NCI-H82 treated with DMSO at 0.1 percent for 48 hours (cell line): ENCODE measurements around the gene APH1A.
A peak's percentile ranks its signal among the peaks of the same experiment; 100 is the strongest.
"Not testable (repeated sequence)": the region's sequence is repeated elsewhere in the genome, so short reads cannot be mapped to it uniquely, and the experiment has no call there.

Experiments
- DNase-seq: peaks from one replicate; lab custom pipeline; 2025; ENCODE audit not compliant: unreplicated experiment; lab: John Stamatoyannopoulos, UW

APH1A gene

GRCh38 chr1:150268705-150269403 is at the start of gene APH1A:
Gene APH1A, minus strand, starts transcription at chr1:150269016. Its CDS starts 206 bp downstream, at chr1:150268810.
- DNase-seq = peak; percentile 94

- not testable (repeated sequence) for DNase-seq
These were observed 45.9 kb upstream of the APH1A start for GRCh38 chr1:150314691-150315090.

GRCh38 chr1:150311762-150312161 is 42.9 kb upstream of the APH1A start:
- peak; percentile 98 for DNase-seq

DNA sequence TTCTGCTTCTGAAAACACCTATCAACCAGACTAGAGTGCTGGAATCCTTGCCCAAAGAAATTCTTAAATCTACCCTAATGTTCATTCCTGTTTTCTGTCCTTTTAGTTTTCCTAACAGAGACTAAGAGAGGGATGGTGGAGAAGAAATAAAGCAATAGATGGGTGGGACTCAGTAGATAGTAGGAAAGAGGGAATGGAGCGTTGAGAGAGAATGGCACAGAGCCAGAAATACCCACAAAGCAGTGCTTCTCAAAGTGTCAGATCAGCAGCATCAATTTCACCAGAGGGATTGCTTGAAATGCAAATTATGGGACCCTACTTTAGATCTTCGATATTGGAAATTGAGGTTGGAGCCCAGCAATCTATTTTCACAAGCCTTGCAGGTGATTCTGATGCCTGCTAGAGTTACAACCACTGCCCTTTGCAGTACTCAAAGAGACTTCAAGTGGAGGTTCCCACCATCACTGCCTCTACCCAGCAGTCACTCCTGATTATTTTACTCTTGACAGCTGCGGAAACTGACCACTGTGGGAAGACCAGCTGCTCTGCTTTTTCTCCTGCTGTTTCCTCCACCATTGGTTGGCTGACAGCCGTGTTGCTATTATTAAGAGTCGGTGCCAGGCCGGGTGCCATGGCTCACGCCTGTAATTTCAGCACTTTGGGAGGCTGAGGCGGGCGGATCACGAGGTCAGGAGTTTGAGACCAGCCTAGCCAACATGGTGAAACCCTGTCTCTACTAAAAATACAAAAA is 41.1 kb upstream of the APH1A start:
- no peak for DNase-seq

DNA sequence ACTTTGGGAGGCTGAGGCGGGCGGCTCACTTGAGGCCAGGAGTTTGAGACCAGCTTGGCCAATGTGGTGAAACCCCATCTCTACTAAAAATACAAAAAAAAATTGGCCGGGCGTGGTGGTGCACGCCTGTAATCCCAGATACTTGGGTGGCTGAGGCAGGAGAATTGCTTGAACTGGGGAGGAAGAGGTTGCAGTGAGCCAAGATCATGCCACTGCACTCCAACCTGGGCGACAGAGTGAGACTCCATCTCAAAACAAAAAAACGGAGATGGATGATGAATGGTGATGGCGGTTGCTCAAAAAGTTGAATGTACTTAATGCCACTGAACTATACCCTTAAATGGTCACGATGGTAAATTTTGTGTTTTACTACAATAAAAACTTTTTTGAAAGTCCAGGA is 39.8 kb upstream of the APH1A start:
- DNase-seq = not testable (repeated sequence)

DNA sequence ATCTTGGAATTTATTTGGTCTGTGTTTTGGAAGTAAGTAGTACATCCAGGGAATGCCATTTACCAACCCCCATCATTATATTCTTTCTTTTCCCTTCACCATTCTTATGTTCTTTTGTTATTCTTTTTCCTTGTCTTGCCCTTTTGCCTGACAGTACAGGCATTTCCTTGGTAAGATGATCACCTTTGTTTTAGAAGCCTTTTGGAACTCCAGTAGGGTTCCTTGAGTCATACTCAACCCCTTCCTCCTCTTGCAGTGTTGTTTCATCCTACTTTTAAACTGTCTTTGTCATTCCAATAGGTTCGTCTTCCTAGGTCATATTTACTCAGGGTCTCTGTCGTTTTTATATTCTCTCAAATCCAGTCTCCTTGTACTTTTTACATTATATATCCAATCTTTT is 34.1 kb upstream of the APH1A start:
- DNase-seq = no peak

- no peak for DNase-seq
These were observed 33.5 kb upstream of the APH1A start for GRCh38 chr1:150302338-150302737.

GRCh38 chr1:150299716-150300115 is 30.9 kb upstream of the APH1A start:
- DNase-seq = no peak

- no peak for DNase-seq
These were observed 26.7 kb upstream of the APH1A start for GRCh38 chr1:150295476-150295875.

- peak; percentile 82 for DNase-seq
These were observed 24.8 kb upstream of the APH1A start, which contains the start of gene MRPS21 for GRCh38 chr1:150293433-150294253. Gene MRPS21, plus strand, starts transcription at chr1:150293861. Its CDS starts 506 bp downstream, at chr1:150294367.

DNA sequence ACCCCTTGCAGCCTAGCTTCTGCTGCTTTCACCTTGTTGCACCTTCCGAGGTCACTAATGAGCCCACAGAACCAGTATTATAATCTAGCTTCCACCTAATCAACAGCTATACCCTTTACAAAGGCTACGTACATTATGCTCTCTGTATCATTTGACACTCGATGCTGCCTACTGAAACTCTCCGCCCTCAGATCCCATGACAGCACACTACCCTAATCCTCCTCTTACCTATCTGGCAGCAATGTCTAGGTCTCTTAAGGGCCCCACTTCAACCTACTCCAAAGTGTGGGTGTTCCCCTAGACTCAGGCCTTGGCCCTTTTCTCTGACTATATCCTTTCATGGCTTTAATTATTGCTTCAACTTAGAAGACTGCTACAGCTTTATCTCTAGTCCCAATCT is 20.0 kb upstream of the APH1A start:
- no peak for DNase-seq

- no peak for DNase-seq
These were observed 19.6 kb upstream of the APH1A start for GRCh38 chr1:150288382-150288781.

- no peak for DNase-seq
These were observed 14.4 kb upstream of the APH1A start for GRCh38 chr1:150283260-150283659.

- DNase-seq = no peak
These were observed 13.7 kb upstream of the APH1A start for GRCh38 chr1:150282558-150282958.

DNA sequence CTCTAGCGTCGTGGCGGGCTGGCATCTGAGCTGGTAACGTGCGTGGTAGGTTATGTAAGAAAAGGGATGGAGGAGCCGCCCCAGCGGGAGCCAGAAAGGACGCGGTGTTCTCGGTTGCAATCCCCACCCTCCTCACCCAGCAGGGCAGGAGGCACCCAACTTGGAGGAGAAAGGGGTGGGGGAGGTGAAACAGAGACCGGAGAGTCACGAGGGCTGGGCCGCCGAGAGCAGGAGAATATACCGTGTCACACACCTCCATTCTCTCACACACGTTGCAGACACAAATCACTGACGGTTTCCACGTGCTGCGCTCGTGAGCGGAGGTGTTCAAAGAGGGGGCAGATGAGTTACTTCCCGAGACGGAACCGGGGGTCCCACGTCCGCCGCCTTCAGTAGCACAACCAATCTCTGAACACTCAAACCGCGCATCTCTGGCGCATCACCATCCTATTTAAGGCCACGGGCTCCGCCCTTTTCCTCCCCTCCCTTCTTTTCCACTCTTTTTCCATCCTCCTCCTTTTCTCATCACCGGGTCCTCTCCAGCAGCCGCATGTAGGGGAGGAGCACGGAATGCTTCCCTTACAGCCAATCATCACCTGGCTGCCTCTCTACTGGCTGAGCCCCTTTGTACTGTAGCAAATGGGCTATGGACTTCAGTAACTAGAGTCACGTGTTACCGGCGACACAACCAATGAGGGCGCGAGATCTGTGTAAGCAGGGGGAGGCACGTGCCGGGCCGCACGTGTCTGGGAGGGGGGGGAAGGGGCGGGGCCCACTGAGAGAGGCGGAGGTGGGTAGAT is 13.1 kb upstream of the APH1A start, which contains the start of gene CIART:
CIART (plus strand) TSS at position 797 of the 800 bp plus-strand sequence. CDS start 714 bp downstream, outside the sequence.
- DNase-seq = peak; percentile 77

DNA sequence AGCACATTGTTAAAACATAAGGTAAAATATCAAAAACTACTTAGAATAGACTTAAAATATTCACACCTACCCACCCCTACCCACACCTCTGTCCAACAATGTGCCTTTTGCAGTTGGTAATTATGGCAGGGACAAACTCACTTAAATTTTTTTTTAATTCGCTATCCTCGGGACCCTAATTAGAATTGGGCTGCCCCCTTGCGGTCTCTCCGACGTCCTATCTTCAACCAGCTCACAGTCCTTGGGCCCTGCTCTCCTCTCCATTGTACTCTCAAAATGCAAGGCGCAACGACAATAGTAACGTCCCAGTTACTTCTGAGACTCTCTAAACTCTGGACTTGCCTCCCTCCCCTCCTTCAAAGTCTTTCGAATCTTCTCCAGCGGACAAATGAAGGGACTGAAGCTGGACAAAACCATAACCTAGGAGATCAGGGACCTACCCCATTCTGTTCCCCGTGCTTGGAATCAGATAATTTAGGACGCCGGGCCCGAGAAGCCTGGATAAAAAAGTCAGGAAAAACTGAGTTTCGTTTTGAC is 12.5 kb upstream of the APH1A start:
- DNase-seq = peak; percentile 69

DNA sequence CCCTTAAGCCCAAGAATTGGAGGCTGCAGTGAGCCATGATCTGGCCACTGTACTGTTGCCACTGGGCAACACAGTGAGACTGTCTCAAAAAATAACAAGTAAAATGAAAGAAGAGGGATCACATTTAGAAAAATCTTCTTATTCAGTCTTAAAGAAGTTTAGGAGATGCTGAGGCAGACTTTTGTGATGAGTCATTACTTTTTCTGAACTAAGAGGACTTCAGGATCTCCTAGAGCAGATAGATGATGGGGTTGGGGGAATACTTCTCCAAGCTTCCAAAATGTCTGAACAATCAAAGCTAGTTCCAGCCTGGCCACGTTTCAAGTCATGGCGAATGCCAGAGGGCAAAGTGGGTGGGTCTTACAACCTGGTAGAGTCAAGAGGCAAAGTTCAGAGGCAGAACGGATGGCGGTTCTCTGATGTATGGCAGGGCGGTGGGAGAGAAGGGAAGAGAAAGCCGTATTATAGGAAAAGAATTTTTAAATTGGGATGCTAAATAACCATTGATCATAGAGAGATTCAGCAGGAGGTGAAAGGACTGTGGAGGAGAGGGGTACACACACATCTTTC is 11.4 kb upstream of the APH1A start:
- DNase-seq = no peak

DNA sequence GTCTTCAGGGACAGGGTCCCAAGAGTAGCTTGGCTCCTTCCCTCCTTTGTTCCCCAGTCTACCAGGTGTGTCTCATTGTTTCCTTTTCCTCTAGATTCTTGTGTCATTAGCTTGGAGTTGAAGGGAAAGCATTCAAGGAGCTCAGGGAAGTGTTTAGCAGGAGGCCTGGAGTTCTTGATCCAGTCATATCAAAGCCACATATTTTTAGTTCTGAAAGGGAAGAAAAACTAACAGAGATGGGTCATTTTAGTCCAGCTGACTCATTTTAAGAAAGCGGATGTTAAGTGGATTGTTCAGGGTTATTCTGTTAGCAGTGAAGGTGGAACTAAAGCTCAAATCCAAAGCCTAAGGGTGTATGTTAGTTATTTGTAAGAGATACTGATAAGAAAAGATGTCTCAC is 4.5 kb upstream of the APH1A start:
- DNase-seq = no peak

DNA sequence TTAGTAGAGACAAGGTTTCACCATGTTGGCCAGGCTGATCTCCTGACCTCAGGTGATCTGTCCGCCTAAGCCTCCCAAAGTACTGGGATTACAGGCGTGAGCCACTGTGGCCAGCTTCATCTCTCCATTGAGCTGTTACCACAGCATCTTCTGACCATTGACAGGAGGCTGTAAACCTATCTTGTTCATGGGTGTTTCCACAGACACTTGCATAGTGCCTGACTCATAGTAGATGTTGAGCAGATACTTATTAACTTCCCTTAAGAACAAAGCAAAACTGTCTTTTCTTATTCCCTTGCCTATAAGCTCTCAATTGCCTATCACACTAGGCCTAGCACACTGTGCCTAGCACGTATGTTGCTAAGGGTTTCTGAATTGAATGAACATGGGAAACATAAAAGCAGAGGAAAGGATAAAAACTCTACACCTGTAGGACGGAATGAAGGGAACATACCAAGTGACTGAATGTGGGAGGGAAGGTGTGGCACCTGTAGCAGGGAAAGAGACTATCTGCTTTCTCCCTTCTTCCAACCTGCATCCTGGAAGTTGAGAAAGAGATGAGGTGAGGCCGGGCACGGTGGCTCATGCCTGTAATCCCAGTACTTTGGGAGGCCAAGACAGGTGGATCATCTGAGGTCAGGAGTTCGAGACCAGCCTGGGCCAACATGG is 2.6 kb upstream of the APH1A start:
- no peak for DNase-seq
